GM08714 (cell line): ENCODE data around the gene SOCS7.
"Not testable (repeated sequence)": the region's sequence is repeated elsewhere in the genome, so short reads cannot be mapped to it uniquely, and the experiment has no call there.

Source experiments
- H3K4me3 ChIP-seq: fragments of 200-500 bp; sonication (Bioruptor generic); 2 replicates; pipeline ENCODE4 v1.5.1; 2014; ENCODE audit warnings: mild to moderate bottlenecking, low read length, inconsistent platforms
- ZNF274 ChIP-seq: IDR thresholded peaks from 2 replicates; pipeline ENCODE4 v1.6.1; 2012; ENCODE audit warnings: mild to moderate bottlenecking, low read depth, low read length

Gene SOCS7

GRCh38 chr17:38428643-38429371 is 77.2 kb downstream of the SOCS7 start:
- TF ChIP-seq ZNF274: no peak
- H3K4me3 ChIP-seq: peak overlapping the region; percentile 69; the same call in 1 of the 2 replicates

GRCh38 chr17:38429476-38430100 is 77.9 kb downstream of the SOCS7 start:
- no peak overlapping the region for H3K4me3 ChIP-seq
- TF ChIP-seq ZNF274: no peak

GRCh38 chr17:38430316-38430715 is 78.7 kb downstream of the SOCS7 start:
- TF ChIP-seq ZNF274: no peak
- no peak overlapping the region for H3K4me3 ChIP-seq

GRCh38 chr17:38430822-38431221 is 79.2 kb downstream of the SOCS7 start:
- TF ChIP-seq ZNF274: no peak
- H3K4me3 ChIP-seq: no peak overlapping the region

- TF ChIP-seq ZNF274: no peak
- no peak overlapping the region for H3K4me3 ChIP-seq
Observed at GRCh38 chr17:38431346-38432145, 79.9 kb downstream of the SOCS7 start.

GRCh38 chr17:38434178-38434665 is 82.6 kb downstream of the SOCS7 start:
- H3K4me3 ChIP-seq: no peak overlapping the region
- TF ChIP-seq ZNF274: no peak

GRCh38 chr17:38435795-38436194 is 84.2 kb downstream of the SOCS7 start:
- TF ChIP-seq ZNF274: no peak

GRCh38 chr17:38436386-38436785 is 84.7 kb downstream of the SOCS7 start:
- H3K4me3 ChIP-seq: no peak overlapping the region
- no peak for TF ChIP-seq ZNF274

More at GRCh38 chr17:38435795-38436194, 84.2 kb downstream of the SOCS7 start:
- no peak overlapping the region for H3K4me3 ChIP-seq

- not testable (repeated sequence) for H3K4me3 ChIP-seq
Observed at GRCh38 chr17:38437313-38437712, 85.7 kb downstream of the SOCS7 start.

GRCh38 chr17:38439436-38439835 is 87.8 kb downstream of the SOCS7 start:
- no peak for TF ChIP-seq ZNF274
- no peak overlapping the region for H3K4me3 ChIP-seq

- no peak for TF ChIP-seq ZNF274
- no peak overlapping the region for H3K4me3 ChIP-seq
Observed at GRCh38 chr17:38440614-38441397, 89.2 kb downstream of the SOCS7 start.

GRCh38 chr17:38441429-38442061 is 89.9 kb downstream of the SOCS7 start:
- H3K4me3 ChIP-seq: no peak overlapping the region
- TF ChIP-seq ZNF274: no peak

- TF ChIP-seq ZNF274: no peak
- no peak overlapping the region for H3K4me3 ChIP-seq
Observed at GRCh38 chr17:38442548-38442947, 90.9 kb downstream of the SOCS7 start.
